GM06990 (cell line): ENCODE data around the gene EZH2.

Experiments
- DNase-seq: peaks from one replicate; pipeline ENCODE4 v3.0.0-alpha.2; 2011; ENCODE audit not compliant: insufficient read length; ENCODE audit errors: extremely low read depth
- H3K27me3 ChIP-seq: replicated peaks from 2 replicates; pipeline ENCODE4 v1.6.0; 2011; ENCODE audit warnings: low read length; ENCODE audit not compliant: control insufficient read depth, insufficient read depth
- H3K36me3 ChIP-seq: 2 replicates; pipeline ENCODE4 v1.5.1; 2011; ENCODE audit warnings: low read length; ENCODE audit not compliant: control insufficient read depth, insufficient read depth
- H3K4me3 ChIP-seq: replicated peaks from 2 replicates; pipeline ENCODE4 v1.5.1; 2011; ENCODE audit warnings: low read depth, mild to moderate bottlenecking, control low read depth, low read length
- TF ChIP-seq, protein P1 (sequence below): IDR thresholded peaks from 2 replicates; pipeline ENCODE4 v1.5.1; 2011; ENCODE audit warnings: low read length, control low read depth, mild to moderate bottlenecking, inconsistent platforms; ENCODE audit not compliant: insufficient read depth, poor library complexity, severe bottlenecking

Gene EZH2

DNA sequence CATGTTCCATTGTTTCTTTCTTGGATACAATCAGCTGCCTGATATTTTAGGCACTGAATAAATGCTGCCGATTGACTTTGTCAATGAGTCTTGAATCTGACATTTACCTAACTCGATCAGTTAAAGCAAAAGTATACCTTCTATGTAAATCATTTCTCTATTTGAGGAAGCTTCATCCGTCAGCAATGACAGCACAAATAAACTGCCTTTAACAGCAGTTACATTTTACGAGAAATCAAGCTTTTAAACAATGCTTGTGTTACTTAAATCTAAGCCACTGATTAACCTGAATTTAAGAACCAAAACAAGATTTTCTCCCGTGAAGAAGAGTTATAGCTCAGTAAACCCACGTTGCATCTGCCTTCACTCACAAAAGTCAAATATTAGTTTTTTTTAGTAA lies 114.1 kb downstream of the EZH2 start:
- H3K27me3 ChIP-seq, result no peaks in the 10 kb centered on the region
- no peak for DNase-seq
- peaks cover 9% of the 10 kb centered on the region for H3K36me3 ChIP-seq
- no peak overlapping the region for H3K4me3 ChIP-seq
- TF ChIP-seq, protein P1, sequence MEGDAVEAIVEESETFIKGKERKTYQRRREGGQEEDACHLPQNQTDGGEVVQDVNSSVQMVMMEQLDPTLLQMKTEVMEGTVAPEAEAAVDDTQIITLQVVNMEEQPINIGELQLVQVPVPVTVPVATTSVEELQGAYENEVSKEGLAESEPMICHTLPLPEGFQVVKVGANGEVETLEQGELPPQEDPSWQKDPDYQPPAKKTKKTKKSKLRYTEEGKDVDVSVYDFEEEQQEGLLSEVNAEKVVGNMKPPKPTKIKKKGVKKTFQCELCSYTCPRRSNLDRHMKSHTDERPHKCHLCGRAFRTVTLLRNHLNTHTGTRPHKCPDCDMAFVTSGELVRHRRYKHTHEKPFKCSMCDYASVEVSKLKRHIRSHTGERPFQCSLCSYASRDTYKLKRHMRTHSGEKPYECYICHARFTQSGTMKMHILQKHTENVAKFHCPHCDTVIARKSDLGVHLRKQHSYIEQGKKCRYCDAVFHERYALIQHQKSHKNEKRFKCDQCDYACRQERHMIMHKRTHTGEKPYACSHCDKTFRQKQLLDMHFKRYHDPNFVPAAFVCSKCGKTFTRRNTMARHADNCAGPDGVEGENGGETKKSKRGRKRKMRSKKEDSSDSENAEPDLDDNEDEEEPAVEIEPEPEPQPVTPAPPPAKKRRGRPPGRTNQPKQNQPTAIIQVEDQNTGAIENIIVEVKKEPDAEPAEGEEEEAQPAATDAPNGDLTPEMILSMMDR, result no peak

DNA sequence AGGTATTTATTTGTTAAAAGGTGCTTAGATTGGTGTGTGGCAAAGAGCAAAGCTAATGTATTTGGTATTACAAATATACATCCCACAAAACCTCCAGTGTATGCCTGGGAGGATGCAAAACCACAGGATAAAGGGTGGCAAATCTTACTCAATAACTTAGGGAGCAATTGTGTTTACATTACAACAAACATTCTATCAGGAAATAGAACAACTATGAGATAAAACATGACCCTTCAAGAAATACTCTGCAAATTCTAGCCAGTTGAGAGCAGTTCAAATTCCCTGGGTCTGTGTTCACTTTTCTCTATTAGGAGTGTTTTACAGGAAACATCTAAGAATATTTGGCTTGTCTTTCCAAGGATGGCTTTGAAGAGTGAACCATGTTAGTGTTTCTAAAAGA lies 120.5 kb downstream of the EZH2 start:
- TF ChIP-seq, protein P1, result no peak
- DNase-seq, result no peak
- Histone ChIP-seq H3K4me3 (no peak overlapping the region), H3K27me3 (no peaks in the 10 kb centered on the region), H3K36me3 (peaks cover 5% of the 10 kb centered on the region; the same call in 1 of the 2 replicates)

DNA sequence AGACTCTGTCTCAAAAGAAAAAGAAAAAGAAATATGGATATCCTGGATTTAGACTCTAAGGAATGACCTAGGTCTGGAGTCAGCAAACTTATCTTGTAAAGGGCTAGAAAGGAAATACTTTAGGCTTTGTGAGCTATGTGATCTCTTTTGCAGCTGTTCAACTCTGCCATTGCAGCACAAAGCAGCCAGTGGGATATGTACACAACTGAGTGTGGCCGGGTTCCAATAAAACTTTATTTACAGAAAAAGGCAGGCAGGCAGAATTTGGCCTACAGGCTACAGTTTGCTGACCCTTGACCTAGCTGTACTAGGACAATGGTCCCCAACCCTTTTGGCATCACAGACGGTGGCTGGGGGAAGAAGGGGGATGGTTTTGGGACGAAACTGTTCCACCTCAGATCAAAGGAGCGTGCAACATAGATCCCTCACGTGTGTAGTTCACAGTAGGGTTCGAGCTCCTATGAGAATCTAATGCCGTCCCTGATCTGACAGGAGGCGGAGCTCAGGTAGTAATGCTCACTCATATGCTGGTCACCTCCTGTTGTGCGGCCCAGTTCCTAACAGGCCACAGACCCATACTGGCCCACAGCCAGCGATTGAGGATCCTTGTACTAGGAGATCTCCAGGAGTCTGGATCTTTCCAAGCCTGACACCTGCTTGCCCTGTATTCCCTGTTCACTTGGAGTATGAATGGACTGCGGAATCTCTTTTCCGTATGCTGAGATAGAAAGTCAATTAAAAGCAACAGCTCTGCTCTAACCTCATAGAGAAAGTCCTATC lies 122.4 kb downstream of the EZH2 start:
- Histone ChIP-seq H3K36me3 (peaks cover 5% of the 10 kb centered on the region; the same call in 1 of the 2 replicates), H3K27me3 (no peaks in the 10 kb centered on the region), H3K4me3 (no peak overlapping the region)
- DNase-seq, result no peak
- TF ChIP-seq, protein P1, result no peak
